ENCODE results near the gene SLC16A3.

GRCh38 chr17:82227629-82228277 lies 1.1 kb upstream of the SLC16A3 start:
- TF ChIP-seq RARB (CRISPR knock-in tag; IDR thresholded peaks at IDR 0.05) (no peak), OSR1 (CRISPR knock-in tag; IDR thresholded peaks at IDR 0.05) (no peak), SNAI2 (CRISPR knock-in tag; IDR thresholded peaks at IDR 0.05) (no peak), CSRNP3 (CRISPR knock-in tag; IDR thresholded peaks at IDR 0.05) (no peak), PATZ1 (CRISPR knock-in tag; IDR thresholded peaks at IDR 0.05; ENCODE audit: borderline replicate concordance) (no peak), GLIS3 (CRISPR knock-in tag; IDR thresholded peaks at IDR 0.05) (no peak)
